Colonic mucosa (tissue), 4 donors: ENCODE measurements around the gene IQCC. TPM values are rescaled to one million over a fixed set of nuclear protein-coding genes. Genes with fewer than 3 reads are reported as not detected.

Source experiments
- DNase-seq: peaks from one replicate; pipeline ENCODE4 v3.0.0-alpha.2; 2020
- H3K27ac ChIP-seq: fragments of 200-600 bp; one replicate; pipeline ENCODE4 v1.8.0; 2021
- H3K27me3 ChIP-seq: fragments of 200-600 bp; one replicate; pipeline ENCODE4 v1.8.0; 2021
- H3K36me3 ChIP-seq: fragments of 200-600 bp; one replicate; pipeline ENCODE4 v1.8.0; 2021
- H3K4me1 ChIP-seq: fragments of 200-600 bp; one replicate; pipeline ENCODE4 v1.8.0; 2021; ENCODE audit warnings: mild to moderate bottlenecking
- H3K4me3 ChIP-seq: fragments of 200-600 bp; one replicate; pipeline ENCODE4 v1.8.0; 2021
- H3K9ac ChIP-seq, 2 donors: one replicate each; pipeline ENCODE4 v1.7.0; 2013; ENCODE audit warnings: control low read depth in 2 of 2, low read depth in 2 of 2, low read length in 2 of 2
- H3K9me3 ChIP-seq: fragments of 200-600 bp; one replicate; pipeline ENCODE4 v1.8.0; 2021
- CTCF ChIP-seq: fragments of 200-600 bp; IDR thresholded peaks from one replicate; pipeline ENCODE4 v1.8.0; 2022; ENCODE audit warnings: antibody characterized with exemption, mild to moderate bottlenecking
- intact Hi-C: fragments of 100-400 bp; cut with DNase I; formaldehyde crosslinking; loops from one replicate; pipeline ENCODE4 v1.14.1; 2022
- total RNA-seq, 2 donors: library from RNA; stranded (reverse); fragmentation: NEBNext Ultra II Directional in 1 of 2; extraction: Animal tissue kit (Norgen Biotek cat#: 25700) in 1 of 2; gene quantifications; one replicate each; pipeline ENCODE4 v1.2.1, GENCODE V29; 2021
- donor health status: healthy.
- donor health status: DM: no; HTN: no; CAD: no.
- donor health status: DM: no; HTN: no; CAD: no.

The IQCC gene
- total RNA-seq, 2 donors from 2014 or later: 1.8 to 4.3 TPM

- DNase-seq: peak; percentile 64
- intact Hi-C loops: no loop called here
- peak within 1 kb of the TSS; percentile 65 to 67 for H3K9ac ChIP-seq
- H3K27ac ChIP-seq: peak within 1 kb of the TSS; percentile 69
- H3K4me3 ChIP-seq: peak within 1 kb of the TSS; percentile 60
- H3K27me3 ChIP-seq: no peaks in the 10 kb centered on the region
- no peak for TF ChIP-seq CTCF
- H3K9me3 ChIP-seq: no peaks in the 10 kb centered on the region
- H3K4me1 ChIP-seq: peaks cover 3% of the 10 kb centered on the region
- peaks cover 10% of the 10 kb centered on the region for H3K36me3 ChIP-seq
These were observed 5.1 kb upstream of the IQCC start, which contains the start of gene CCDC28B for GRCh38 chr1:32200226-32201010. Gene CCDC28B, plus strand, starts transcription at chr1:32200595. Its CDS starts 1,341 bp downstream, at chr1:32201936.

GRCh38 chr1:32201011-32201855, 4.2 kb upstream of the IQCC start:
- Histone ChIP-seq H3K27ac (peak overlapping the region; percentile 69), H3K4me1 (peaks cover 3% of the 10 kb centered on the region), H3K9ac (peak overlapping the region; percentile 65 to 67), H3K36me3 (peaks cover 4% of the 10 kb centered on the region), H3K9me3 (no peaks in the 10 kb centered on the region), H3K27me3 (no peaks in the 10 kb centered on the region), H3K4me3 (peak overlapping the region; percentile 60)
- no peak for TF ChIP-seq CTCF
- DNase-seq: peak; percentile 80
- intact Hi-C loops: no loop called here

- peak; percentile 46 for DNase-seq
- Histone ChIP-seq H3K4me1 (peaks cover 14% of the 10 kb centered on the region), H3K27ac (no peak overlapping the region)
These were observed 519 bp upstream of the IQCC start for GRCh38 chr1:32204943-32205361.

GRCh38 chr1:32208469-32208868, 3.0 kb downstream of the IQCC start:
- no peak overlapping the region for H3K4me3 ChIP-seq
- no peak for TF ChIP-seq CTCF
- intact Hi-C loops: no loop called here
- no peak for DNase-seq
- no peaks in the 10 kb centered on the region for H3K9me3 ChIP-seq
- H3K27ac ChIP-seq: peak overlapping the region; percentile 37
- H3K36me3 ChIP-seq: no peaks in the 10 kb centered on the region
- peak overlapping the region in 1 of 2 donors; percentile 69 for H3K9ac ChIP-seq
- H3K27me3 ChIP-seq: no peaks in the 10 kb centered on the region
- peaks cover 11% of the 10 kb centered on the region for H3K4me1 ChIP-seq

More at GRCh38 chr1:32204943-32205361, 519 bp upstream of the IQCC start:
- Histone ChIP-seq H3K4me3 (peak overlapping the region; percentile 72), H3K9me3 (no peaks in the 10 kb centered on the region), H3K27me3 (no peaks in the 10 kb centered on the region), H3K9ac (peak overlapping the region; percentile 88 to 98), H3K36me3 (no peaks in the 10 kb centered on the region)
- intact Hi-C loops: no loop called here
- no peak for TF ChIP-seq CTCF

- DNase-seq: peak; percentile 97
- Histone ChIP-seq H3K36me3 (no peaks in the 10 kb centered on the region), H3K27ac (peak within 1 kb of the TSS; percentile 37), H3K4me3 (no peak within 1 kb of the TSS), H3K9me3 (no peaks in the 10 kb centered on the region), H3K4me1 (peaks cover 11% of the 10 kb centered on the region), H3K9ac (peak within 1 kb of the TSS in 1 of 2 donors; percentile 69), H3K27me3 (no peaks in the 10 kb centered on the region)
- no peak for TF ChIP-seq CTCF
- intact Hi-C loops: no loop called here
These were observed 3.4 kb downstream of the IQCC start, which contains the start of gene DCDC2B for GRCh38 chr1:32208891-32209328. Gene DCDC2B, plus strand, starts transcription at chr1:32209089. Its CDS starts 5 bp downstream, at chr1:32209094.
